Body of pancreas (tissue), 4 donors: ENCODE results near the gene CREB5. TPM values are rescaled to one million over a fixed set of nuclear protein-coding genes. Genes with fewer than 3 reads are reported as not detected.

Experiments used
- ATAC-seq: fragments of 150-250 bp; one replicate; pipeline ENCODE4 v1.9.1; 2016
- DNase-seq, 4 donors: peaks; one replicate each; pipeline ENCODE4 v3.0.0-alpha.2; 2019
- H3K27ac ChIP-seq, 4 donors: fragments of 200-600 bp; sonication (generic); 1 replicate in 3 of 4; 2 replicates in 1 of 4; pipeline versions ENCODE4 v1.5.1 to v1.6.1; 2016 to 2019; ENCODE audit warnings: mild to moderate bottlenecking in 1 of 4, mixed read lengths in 1 of 4, moderate library complexity in 1 of 4
- H3K27me3 ChIP-seq, 2 donors: fragments of 200-600 bp; sonication (generic); one replicate each; pipeline ENCODE4 v1.6.0; 2016; ENCODE audit warnings: mild to moderate bottlenecking in 1 of 2
- H3K36me3 ChIP-seq, 2 donors: fragments of 200-600 bp; sonication (generic); replicated peaks in 1 of 2; 2 replicates each; pipeline ENCODE4 v1.5.1; 2016; ENCODE audit warnings: low read depth in 2 of 2; ENCODE audit not compliant: insufficient read depth in 1 of 2
- H3K4me1 ChIP-seq: fragments of 200-600 bp; sonication (generic); one replicate; pipeline ENCODE4 v1.6.0; 2016
- H3K4me3 ChIP-seq, 2 donors: fragments of 200-600 bp; sonication (generic); 1 replicate in 1 of 2; 2 replicates in 1 of 2; pipeline ENCODE4 v1.5.1; 2016 to 2019
- H3K9me3 ChIP-seq, 3 donors: fragments of 200-600 bp; sonication (generic); 1 replicate in 2 of 3; 2 replicates in 1 of 3; pipeline ENCODE4 v1.5.1; 2016
- POLR2A ChIP-seq, 3 donors: fragments of 450-650 bp; IDR thresholded peaks; one replicate each; pipeline ENCODE4 v1.6.1; 2016; ENCODE audit warnings: antibody characterized with exemption in 3 of 3, mild to moderate bottlenecking in 2 of 3
- WGBS, 2 donors: methylation state at CpG; one replicate each; pipeline ENCODE4 v1.1.5; 2017; 5-methylcytosine and 5-hydroxymethylcytosine counted together
- intact Hi-C: fragments of 100-400 bp; cut with DNase I; formaldehyde crosslinking; loops from one replicate; pipeline ENCODE4 v1.15.1; 2023
- total RNA-seq, 2 donors: library from RNA; depleted of rRNA; stranded (reverse); fragments of >200 nt; gene quantifications; one replicate each; pipeline ENCODE4 v1.1.0, GENCODE V29; 2016
- TF ChIP-seq, protein P1 (sequence below), 7 experiments: fragments of 450-650 bp in 4 of 7; fragments of 200-600 bp in 3 of 7; sonication (generic) in 3 of 7; IDR thresholded peaks; one replicate each; pipeline ENCODE4 v1.5.1; 2016 to 2019; ENCODE audit warnings: antibody characterized with exemption in 7 of 7

The CREB5 gene
- total RNA-seq, 2 donors from 2014 or later, result 10.4 to 25.7 TPM

DNA sequence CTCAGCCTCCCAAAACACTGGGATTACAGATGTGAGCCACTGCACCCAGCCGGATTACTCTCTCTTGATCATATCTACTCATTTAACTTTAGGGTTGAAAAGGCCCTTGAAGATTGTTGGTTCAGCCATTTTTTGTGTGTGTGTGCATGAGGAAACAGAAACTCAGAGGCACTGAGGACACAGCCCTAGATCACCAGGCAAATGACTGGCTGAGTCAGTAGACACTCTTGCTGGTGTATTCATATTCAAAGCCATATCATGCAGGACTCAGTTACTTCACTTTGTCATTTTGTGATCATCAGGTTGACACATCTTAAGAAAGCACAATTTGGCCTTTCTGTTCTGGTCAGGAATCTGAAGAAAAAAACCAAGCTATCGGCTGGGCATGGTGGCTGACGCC is 292.4 kb downstream of the CREB5 start:
- H3K36me3 ChIP-seq, result no peaks in the 10 kb centered on the region
- TF ChIP-seq, protein P1, sequence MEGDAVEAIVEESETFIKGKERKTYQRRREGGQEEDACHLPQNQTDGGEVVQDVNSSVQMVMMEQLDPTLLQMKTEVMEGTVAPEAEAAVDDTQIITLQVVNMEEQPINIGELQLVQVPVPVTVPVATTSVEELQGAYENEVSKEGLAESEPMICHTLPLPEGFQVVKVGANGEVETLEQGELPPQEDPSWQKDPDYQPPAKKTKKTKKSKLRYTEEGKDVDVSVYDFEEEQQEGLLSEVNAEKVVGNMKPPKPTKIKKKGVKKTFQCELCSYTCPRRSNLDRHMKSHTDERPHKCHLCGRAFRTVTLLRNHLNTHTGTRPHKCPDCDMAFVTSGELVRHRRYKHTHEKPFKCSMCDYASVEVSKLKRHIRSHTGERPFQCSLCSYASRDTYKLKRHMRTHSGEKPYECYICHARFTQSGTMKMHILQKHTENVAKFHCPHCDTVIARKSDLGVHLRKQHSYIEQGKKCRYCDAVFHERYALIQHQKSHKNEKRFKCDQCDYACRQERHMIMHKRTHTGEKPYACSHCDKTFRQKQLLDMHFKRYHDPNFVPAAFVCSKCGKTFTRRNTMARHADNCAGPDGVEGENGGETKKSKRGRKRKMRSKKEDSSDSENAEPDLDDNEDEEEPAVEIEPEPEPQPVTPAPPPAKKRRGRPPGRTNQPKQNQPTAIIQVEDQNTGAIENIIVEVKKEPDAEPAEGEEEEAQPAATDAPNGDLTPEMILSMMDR (IDR thresholded peaks at IDR 0.05), result no peak
- TF ChIP-seq POLR2A (IDR thresholded peaks at IDR 0.05), result no peak
- 81 to 95% methylated on average over 3 of the region's 3 CpGs for WGBS, 2 donors
- ATAC-seq (no peak), DNase-seq (no peak)
- peaks cover 4% of the 10 kb centered on the region for H3K4me1 ChIP-seq
- no peaks in the 10 kb centered on the region for H3K9me3 ChIP-seq
- no peaks in the 10 kb centered on the region for H3K27me3 ChIP-seq
- intact Hi-C loops, result no loop called here
- no peak overlapping the region for H3K27ac ChIP-seq
- H3K4me3 ChIP-seq, result no peak overlapping the region

DNA sequence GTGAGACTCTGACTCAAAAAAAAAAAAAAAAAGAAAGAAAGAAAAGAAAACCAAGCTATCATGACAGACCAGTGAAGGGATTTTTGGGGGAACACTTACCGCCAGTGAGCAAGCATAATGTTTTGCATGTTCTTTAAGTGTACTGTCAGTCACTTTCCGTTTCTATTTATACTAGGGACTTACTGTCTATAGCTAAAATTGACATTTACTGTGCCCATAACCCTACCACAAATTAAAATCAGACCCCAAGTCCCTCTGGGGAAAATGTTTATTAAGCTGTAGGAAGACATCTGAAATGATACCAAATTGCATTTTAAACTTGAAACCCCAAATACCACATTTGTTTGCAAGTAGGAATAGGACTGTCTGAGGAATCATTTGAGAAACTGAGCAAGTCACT is 293.0 kb downstream of the CREB5 start:
- Histone ChIP-seq H3K4me1 (peaks cover 4% of the 10 kb centered on the region), H3K27me3 (no peaks in the 10 kb centered on the region), H3K4me3 (no peak overlapping the region), H3K9me3 (no peaks in the 10 kb centered on the region), H3K27ac (no peak overlapping the region), H3K36me3 (no peaks in the 10 kb centered on the region)
- TF ChIP-seq, protein P1 (IDR thresholded peaks at IDR 0.05), result no peak
- TF ChIP-seq POLR2A (IDR thresholded peaks at IDR 0.05), result no peak
- intact Hi-C loops, result no loop called here
- ATAC-seq, result no peak
- WGBS, 2 donors, result 74 to 78% methylated on average over 2 of the region's 2 CpGs
- DNase-seq, result no peak

DNA sequence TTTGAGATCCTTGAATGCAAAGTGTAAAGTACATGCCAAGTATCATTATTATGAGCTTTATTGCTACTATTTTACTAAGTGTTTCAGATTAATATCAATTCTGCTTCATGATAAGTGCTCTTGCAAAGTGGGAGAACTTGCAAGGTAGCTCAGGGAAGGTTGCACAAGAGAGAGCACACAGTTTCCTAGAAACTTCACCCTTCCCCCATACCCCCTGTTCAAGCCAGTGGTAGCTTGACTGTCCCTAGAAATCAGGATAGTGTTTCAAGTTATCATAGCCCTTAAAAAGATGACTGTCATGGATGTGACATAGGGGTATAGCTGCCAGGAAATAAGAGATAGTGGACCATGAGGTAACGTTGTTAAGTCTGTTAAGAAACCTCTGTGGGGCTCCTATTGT is 294.3 kb downstream of the CREB5 start:
- Histone ChIP-seq H3K9me3 (no peaks in the 10 kb centered on the region), H3K27me3 (no peaks in the 10 kb centered on the region), H3K4me1 (peaks cover 4% of the 10 kb centered on the region), H3K27ac (no peak overlapping the region), H3K4me3 (no peak overlapping the region), H3K36me3 (no peaks in the 10 kb centered on the region)
- ATAC-seq (no peak), DNase-seq (no peak)
- TF ChIP-seq, protein P1 (IDR thresholded peaks at IDR 0.05), result no peak
- TF ChIP-seq POLR2A (IDR thresholded peaks at IDR 0.05), result no peak
- intact Hi-C loops, result no loop called here
- 31 to 54% methylated on average over 1 of the region's 1 CpG for WGBS, 2 donors

DNA sequence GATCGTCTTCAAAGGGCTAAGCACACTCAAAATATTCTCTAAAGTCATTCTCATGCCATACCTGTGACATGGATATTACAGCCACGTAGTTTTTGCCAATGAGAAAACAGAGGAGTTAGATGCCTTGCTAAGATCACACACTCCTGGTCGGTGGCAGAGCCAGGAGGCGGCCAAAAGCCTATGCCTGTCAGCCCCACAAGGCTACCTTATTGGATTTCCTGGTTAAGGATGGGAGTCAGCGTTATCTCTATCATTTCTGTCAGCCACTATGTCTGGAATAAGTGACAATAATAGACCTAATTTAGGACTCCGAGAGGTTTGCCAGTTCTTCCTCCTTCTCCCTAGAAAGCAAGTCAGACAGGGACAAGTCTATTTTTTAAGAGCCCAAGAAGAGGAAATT is 295.0 kb downstream of the CREB5 start:
- ATAC-seq (no peak), DNase-seq (no peak)
- H3K9me3 ChIP-seq, result no peaks in the 10 kb centered on the region
- H3K36me3 ChIP-seq, result no peaks in the 10 kb centered on the region
- H3K4me1 ChIP-seq, result peaks cover 4% of the 10 kb centered on the region
- H3K4me3 ChIP-seq, result no peak overlapping the region
- H3K27ac ChIP-seq, result no peak overlapping the region
- 58 to 59% methylated on average over 6 of the region's 6 CpGs for WGBS, 2 donors
- no peak for TF ChIP-seq POLR2A (IDR thresholded peaks at IDR 0.05)
- TF ChIP-seq, protein P1 (IDR thresholded peaks at IDR 0.05), result no peak
- intact Hi-C loops, result no loop called here
- no peaks in the 10 kb centered on the region for H3K27me3 ChIP-seq
